ENCODE data around the gene TMEM132D.

TMEM132D gene

DNA sequence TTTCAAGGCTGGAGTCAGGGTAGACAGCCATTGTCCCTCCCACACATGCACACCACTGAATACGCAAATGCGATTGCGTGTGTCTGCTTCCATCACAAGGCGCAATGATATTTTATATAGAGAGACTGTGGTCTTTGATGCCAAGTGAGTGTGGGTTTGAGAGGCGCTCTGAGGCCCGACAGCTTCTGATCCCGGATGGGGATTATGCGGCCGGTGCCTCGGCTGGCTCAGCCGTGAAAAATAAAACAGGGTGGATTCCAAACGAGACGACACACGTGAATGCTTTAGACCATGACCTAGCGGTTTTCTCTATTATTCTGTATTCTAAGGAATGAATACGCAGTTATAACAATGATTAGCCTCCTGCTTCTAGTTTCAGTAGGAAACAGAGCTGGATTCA is 72.5 kb downstream of the TMEM132D start:
- CTCF ChIA-PET = interaction anchor here (1.3 kb wide), 1 partner anchor 10 kb away, joined by 4 read pairs; no protein-coding TSS in a partner anchor
- DNase-seq (ENCODE audit: extremely low spot score) = no peak
- TF ChIP-seq, protein P1, sequence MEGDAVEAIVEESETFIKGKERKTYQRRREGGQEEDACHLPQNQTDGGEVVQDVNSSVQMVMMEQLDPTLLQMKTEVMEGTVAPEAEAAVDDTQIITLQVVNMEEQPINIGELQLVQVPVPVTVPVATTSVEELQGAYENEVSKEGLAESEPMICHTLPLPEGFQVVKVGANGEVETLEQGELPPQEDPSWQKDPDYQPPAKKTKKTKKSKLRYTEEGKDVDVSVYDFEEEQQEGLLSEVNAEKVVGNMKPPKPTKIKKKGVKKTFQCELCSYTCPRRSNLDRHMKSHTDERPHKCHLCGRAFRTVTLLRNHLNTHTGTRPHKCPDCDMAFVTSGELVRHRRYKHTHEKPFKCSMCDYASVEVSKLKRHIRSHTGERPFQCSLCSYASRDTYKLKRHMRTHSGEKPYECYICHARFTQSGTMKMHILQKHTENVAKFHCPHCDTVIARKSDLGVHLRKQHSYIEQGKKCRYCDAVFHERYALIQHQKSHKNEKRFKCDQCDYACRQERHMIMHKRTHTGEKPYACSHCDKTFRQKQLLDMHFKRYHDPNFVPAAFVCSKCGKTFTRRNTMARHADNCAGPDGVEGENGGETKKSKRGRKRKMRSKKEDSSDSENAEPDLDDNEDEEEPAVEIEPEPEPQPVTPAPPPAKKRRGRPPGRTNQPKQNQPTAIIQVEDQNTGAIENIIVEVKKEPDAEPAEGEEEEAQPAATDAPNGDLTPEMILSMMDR (IDR thresholded peaks at IDR 0.05; ENCODE audit: control extremely low read depth, extremely low read depth, low read depth, missing control alignments) = no peak
- POLR2A ChIA-PET = no interaction called here

DNA sequence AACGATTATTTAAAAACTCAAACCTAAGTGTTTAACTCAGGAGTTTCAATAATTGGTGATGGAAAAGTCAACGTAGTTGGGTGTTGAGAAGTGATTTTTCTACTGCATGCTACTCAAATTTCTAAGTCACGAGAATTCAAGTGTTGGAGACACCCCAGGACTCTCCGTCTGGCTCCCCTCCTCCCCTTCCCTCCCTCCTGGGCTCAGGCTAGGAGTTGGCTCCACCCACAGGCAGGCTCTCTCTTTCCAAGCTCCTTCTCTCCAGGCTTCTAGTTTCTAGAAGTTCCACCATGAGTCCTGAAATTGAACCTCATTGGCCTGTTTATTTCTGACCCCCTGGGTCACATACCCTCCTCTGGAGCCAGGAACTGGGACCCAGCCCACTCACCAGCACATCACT is 73.0 kb downstream of the TMEM132D start:
- ChIA-PET CTCF (no interaction called here), POLR2A (no interaction called here)
- DNase-seq (ENCODE audit: extremely low spot score) = no peak
- TF ChIP-seq, protein P1 (IDR thresholded peaks at IDR 0.05; ENCODE audit: control extremely low read depth, extremely low read depth, low read depth, missing control alignments) = no peak

DNA sequence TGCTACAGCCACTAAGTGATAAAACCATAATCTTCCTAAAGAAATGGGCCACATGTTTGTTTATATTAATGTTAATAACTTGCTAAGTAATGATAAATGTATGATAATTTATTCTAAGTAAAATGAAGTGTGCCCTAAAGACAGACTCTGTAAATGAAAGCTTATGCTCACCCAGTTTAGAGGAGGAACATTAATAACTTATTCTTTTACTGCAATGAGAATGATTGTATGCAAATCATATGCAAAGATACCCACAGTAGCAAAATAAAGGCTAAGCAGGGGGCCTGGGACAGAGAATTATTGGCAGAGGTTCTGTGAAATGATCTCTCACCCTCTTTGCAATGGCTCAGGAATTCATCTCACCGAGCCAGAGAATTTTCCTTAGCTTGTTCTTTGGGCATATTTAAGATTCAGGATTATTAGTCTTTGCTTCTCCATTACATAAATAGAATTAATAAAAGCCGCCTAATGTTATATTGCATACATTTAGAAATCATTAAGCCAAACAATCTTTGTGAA is 75.9 kb downstream of the TMEM132D start:
- DNase-seq (ENCODE audit: extremely low spot score) = no peak
- TF ChIP-seq, protein P1 (IDR thresholded peaks at IDR 0.05; ENCODE audit: control extremely low read depth, extremely low read depth, low read depth, missing control alignments) = no peak
- CTCF ChIA-PET = no interaction called here
- POLR2A ChIA-PET = no interaction called here

DNA sequence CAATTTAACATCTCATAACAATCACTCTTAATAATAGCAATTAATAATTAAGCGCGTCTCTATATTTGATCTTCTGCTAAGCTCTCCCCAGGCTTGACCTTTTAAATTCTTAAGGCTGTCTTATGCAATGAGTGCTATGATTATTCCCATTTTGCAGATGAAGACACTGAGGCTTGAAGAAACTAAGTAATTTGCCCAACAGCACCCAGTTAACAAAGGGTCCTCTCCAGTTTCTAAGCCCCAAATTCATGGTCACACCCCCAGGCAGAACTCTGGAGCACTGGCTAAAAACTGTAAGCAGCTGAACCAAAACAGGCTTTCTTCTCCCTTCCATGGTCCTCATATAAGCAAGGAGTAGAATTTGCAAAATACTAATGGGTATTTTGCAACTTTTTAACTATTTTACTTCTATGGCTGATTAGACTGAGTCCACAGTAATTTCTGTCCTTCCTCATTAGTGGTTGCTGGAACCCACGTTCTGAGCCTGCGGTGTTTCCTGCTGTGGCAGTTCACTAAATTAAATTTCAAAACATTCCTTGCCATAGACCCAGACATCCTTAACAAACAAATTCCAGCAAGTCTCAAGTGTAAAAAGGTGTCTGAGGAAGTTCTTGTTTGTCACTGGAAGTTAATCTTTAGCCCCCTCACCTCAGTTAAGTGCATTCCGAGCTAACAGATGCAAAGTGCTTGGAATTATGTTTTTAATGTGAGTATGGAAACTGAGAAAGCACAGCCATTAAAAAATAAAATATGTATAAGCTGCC is 76.5 kb downstream of the TMEM132D start:
- TF ChIP-seq, protein P1 (IDR thresholded peaks at IDR 0.05; ENCODE audit: control extremely low read depth, extremely low read depth, low read depth, missing control alignments) = no peak
- ChIA-PET CTCF (no interaction called here), POLR2A (no interaction called here)
- DNase-seq (ENCODE audit: extremely low spot score) = no peak

DNA sequence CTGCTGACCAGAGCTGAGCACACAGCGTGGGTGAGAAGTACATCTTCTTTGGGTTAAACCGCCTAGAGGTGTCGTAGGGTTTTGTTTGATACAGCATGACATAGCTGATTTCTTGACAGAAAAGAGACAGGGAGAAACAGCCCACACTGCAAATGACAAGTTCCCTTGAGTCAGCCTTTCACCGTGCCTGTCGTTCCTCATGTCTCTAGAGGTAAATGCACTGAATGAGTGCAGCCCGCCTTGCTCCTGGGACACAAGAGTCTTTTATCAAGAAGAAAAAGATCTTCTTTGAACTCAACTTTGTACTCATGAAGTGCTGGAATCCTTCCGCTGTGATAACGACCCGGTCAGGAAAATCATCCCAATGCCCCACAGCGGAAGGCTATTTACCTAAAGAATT is 77.6 kb downstream of the TMEM132D start:
- TF ChIP-seq, protein P1 (IDR thresholded peaks at IDR 0.05; ENCODE audit: control extremely low read depth, extremely low read depth, low read depth, missing control alignments) = no peak
- POLR2A ChIA-PET = no interaction called here
- CTCF ChIA-PET = interaction anchor here (1.3 kb wide), 1 partner anchor 10 kb away, joined by 5 read pairs; no protein-coding TSS in a partner anchor
- DNase-seq (ENCODE audit: extremely low spot score) = no peak

DNA sequence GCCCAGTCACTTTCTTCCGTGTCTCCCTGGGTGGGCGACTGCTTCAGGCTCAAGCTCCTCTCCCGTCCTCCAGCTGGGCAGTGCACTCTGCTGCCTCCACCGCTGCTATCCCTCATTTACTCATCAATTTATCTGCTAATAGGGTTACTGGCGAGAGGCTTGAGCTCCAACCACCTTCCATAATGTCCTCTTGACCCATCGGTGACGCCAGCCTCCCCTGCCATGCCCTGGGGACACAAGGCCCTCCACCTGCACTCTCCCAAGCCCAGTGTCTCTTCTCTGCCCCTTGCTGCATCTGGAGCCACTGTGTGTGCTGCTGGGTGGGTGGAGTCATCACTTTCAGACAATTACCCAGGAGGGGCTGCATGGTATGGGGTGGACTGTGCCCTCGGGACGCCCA is 78.5 kb downstream of the TMEM132D start:
- POLR2A ChIA-PET = no interaction called here
- CTCF ChIA-PET = interaction anchor here (1.2 to 1.3 kb wide), 2 partner anchors 9 to 51 kb away, joined by 3 to 5 read pairs; no protein-coding TSS in a partner anchor
- TF ChIP-seq, protein P1 (IDR thresholded peaks at IDR 0.05; ENCODE audit: control extremely low read depth, extremely low read depth, low read depth, missing control alignments) = no peak
- no peak for DNase-seq (ENCODE audit: extremely low spot score)

Measured in GM10248 (cell line).